Measurements from ENCODE around the gene NAA38. TPM values are rescaled to one million over a fixed set of nuclear protein-coding genes. Genes with fewer than 3 reads are reported as not detected.
A peak's percentile ranks its signal among the peaks of the same experiment; 100 is the strongest.

The NAA38 gene
- total and polyA plus RNA-seq, 7 donors: 60.8 to 148 (median 95.4) TPM

DNA sequence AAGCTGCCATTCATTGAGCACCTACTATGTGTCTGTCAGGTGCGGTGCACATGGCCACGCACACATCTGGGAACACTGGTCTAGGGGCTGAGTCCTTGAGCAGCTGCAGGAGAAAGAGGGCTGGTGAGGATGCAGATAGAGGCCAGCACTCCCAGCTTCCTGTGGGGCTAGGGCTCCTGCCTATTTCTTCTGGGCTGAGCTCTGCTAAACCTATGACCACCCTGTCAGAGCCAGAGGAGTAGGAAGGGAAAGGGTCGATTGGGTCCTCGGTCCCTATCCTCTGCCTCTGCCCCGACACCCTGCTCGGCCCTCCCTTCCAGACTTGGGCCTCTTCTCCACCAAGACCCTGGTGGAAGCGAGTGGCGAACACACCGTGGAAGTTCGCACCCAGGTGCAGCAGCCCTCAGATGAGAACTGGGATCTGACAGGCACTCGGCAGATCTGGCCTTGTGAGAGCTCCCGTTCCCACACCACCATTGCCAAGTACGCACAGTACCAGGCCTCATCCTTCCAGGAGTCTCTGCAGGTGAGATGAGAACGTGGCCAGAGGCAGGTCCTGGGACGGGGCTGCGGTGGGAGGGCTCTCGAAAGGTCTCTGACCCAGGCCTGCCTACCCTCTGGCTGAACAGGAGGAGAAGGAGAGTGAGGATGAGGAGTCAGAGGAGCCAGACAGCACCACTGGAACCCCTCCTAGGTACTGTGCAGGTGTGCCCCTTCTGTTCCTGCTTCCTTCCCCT lies 6.5 kb downstream of the NAA38 start:
- Histone ChIP-seq H3K36me3 (ENCODE audit: insufficient read depth in 1 of 2, low read depth in 1 of 2) (peaks cover 10 to 82% of the 10 kb centered on the region in 2 donors), H3K4me3 (peak overlapping the region; percentile 22)

DNA sequence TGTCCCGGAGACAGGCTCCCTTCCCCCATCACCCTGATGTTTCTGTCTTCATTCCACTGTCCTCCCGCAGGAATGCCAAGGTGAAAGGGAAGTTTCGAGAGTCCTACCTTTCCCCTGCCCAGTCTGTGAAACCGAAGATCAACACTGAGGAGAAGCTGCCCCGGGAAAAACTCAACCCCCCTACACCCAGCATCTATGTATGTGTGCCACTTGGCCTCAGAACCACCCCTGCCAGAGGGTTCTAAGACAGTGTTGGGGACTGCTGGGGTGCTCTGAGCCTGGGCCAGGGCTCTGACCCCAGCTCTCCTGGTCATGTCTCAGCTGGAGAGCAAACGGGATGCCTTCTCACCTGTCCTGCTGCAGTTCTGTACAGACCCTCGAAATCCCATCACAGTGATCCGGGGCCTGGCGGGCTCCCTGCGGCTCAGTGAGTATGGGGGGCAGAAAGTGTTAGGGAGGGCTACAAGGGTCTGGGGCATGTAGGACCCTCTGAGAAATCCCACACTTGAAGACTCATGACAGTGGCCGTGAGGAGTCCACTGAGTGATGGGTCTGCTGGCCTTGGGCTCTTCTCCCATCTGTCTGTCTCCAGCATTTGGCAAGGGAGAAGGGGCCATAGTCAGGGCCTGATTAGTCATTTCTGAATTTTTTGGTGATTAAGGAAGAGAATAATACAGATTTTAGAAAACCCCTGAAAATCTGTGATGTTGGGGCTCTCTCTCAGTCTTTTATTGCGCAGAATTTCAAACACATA lies 7.4 kb downstream of the NAA38 start:
- Histone ChIP-seq H3K27me3 (ENCODE audit: insufficient read depth in 3 of 3, low read length in 2 of 3) (no peaks in the 10 kb centered on the region), H3K36me3 (ENCODE audit: insufficient read depth in 1 of 2, low read depth in 1 of 2) (peaks cover 10 to 91% of the 10 kb centered on the region in 2 donors), H3K4me3 (no peak overlapping the region), H3K27ac (no peak overlapping the region), H3K9me3 (no peaks in the 10 kb centered on the region), H3K4me1 (peaks cover 16% of the 10 kb centered on the region)
- TF ChIP-seq, protein P1, sequence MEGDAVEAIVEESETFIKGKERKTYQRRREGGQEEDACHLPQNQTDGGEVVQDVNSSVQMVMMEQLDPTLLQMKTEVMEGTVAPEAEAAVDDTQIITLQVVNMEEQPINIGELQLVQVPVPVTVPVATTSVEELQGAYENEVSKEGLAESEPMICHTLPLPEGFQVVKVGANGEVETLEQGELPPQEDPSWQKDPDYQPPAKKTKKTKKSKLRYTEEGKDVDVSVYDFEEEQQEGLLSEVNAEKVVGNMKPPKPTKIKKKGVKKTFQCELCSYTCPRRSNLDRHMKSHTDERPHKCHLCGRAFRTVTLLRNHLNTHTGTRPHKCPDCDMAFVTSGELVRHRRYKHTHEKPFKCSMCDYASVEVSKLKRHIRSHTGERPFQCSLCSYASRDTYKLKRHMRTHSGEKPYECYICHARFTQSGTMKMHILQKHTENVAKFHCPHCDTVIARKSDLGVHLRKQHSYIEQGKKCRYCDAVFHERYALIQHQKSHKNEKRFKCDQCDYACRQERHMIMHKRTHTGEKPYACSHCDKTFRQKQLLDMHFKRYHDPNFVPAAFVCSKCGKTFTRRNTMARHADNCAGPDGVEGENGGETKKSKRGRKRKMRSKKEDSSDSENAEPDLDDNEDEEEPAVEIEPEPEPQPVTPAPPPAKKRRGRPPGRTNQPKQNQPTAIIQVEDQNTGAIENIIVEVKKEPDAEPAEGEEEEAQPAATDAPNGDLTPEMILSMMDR (IDR thresholded peaks at IDR 0.05): no peak
- WGBS, 3 donors: 77 to 84% (median 81%) methylated on average over 12 of the region's 12 CpGs
- DNase-seq (no peak), ATAC-seq (no peak)
- intact Hi-C loops (cut with DNase I): loop anchor here (2.0 to 10.0 kb wide), 4 partner anchors 15 to 225 kb away; partner anchors contain the start of genes KDM6B (in 1 of the 2) and SAT2 (in 1 of the 2)

More for the DNA sequence above, 6.5 kb downstream of the NAA38 start:
- ATAC-seq (peak in 1 of 4 donors; percentile 1), DNase-seq (peak in 1 of 2 donors; percentile 52)
- H3K27me3 ChIP-seq (ENCODE audit: insufficient read depth in 3 of 3, low read length in 2 of 3): no peaks in the 10 kb centered on the region
- intact Hi-C loops (cut with DNase I): loop anchor here (2.0 to 5.0 kb wide), 3 partner anchors 16 to 109 kb away; partner anchors contain the start of gene KDM6B (in 1 of the 2)
- H3K9me3 ChIP-seq: no peaks in the 10 kb centered on the region
- H3K27ac ChIP-seq: peak overlapping the region; percentile 16
- H3K4me1 ChIP-seq: peaks cover 13% of the 10 kb centered on the region
- 85 to 88% (median 87%) methylated on average over 17 of the region's 17 CpGs for WGBS, 3 donors
- TF ChIP-seq, protein P1 (IDR thresholded peaks at IDR 0.05): no peak

DNA sequence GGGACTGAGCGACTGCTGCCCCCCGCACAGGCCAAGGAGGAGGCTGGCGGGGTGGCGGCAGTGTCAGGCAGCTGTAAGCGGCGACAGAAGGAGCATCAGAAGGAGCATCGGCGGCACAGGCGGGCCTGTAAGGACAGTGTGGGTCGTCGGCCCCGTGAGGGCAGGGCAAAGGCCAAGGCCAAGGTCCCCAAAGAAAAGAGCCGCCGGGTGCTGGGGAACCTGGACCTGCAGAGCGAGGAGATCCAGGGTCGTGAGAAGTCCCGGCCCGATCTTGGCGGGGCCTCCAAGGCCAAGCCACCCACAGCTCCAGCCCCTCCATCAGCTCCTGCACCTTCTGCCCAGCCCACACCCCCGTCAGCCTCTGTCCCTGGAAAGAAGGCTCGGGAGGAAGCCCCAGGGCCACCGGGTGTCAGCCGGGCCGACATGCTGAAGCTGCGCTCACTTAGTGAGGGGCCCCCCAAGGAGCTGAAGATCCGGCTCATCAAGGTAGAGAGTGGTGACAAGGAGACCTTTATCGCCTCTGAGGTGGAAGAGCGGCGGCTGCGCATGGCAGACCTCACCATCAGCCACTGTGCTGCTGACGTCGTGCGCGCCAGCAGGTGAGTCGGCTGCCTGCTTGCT lies 8.1 kb downstream of the NAA38 start:
- Histone ChIP-seq H3K27me3 (ENCODE audit: insufficient read depth in 3 of 3, low read length in 2 of 3) (no peaks in the 10 kb centered on the region), H3K9me3 (no peaks in the 10 kb centered on the region), H3K36me3 (ENCODE audit: insufficient read depth in 1 of 2, low read depth in 1 of 2) (peaks cover 10 to 88% of the 10 kb centered on the region in 2 donors), H3K27ac (no peak overlapping the region), H3K4me3 (no peak overlapping the region), H3K4me1 (peaks cover 17% of the 10 kb centered on the region)
- WGBS, 3 donors: 83 to 90% (median 84%) methylated on average over 25 to 35 of the region's 35 CpGs
- TF ChIP-seq, protein P1 (IDR thresholded peaks at IDR 0.05): no peak
- ATAC-seq (no peak), DNase-seq (peak in 1 of 2 donors; percentile 58)
- intact Hi-C loops (cut with DNase I): loop anchor here in 1 of 2 donors (10.0 kb wide), 1 partner anchor 224 kb away; the partner anchor contains the start of gene SAT2

DNA sequence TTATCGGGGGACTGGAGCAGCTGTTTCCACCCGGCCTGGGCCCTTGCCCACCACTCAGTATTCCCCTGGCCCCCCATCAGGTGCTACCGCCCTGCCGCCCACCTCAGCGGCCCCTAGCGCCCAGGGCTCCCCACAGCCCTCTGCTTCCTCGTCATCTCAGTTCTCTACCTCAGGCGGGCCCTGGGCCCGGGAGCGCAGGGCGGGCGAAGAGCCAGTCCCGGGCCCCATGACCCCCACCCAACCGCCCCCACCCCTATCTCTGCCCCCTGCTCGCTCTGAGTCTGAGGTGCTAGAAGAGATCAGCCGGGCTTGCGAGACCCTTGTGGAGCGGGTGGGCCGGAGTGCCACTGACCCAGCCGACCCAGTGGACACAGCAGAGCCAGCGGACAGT lies 8.6 kb downstream of the NAA38 start:
- no peak for ATAC-seq
- intact Hi-C loops (cut with DNase I): loop anchor here in 1 of 2 donors (10.0 kb wide), 1 partner anchor 224 kb away; the partner anchor contains the start of gene SAT2

More for the DNA sequence above, 8.6 kb downstream of the NAA38 start:
- DNase-seq: peak in 1 of 2 donors; percentile 50
- H3K4me1 ChIP-seq: peaks cover 17% of the 10 kb centered on the region
- H3K27ac ChIP-seq: no peak overlapping the region
- no peaks in the 10 kb centered on the region for H3K27me3 ChIP-seq (ENCODE audit: insufficient read depth in 3 of 3, low read length in 2 of 3)
- H3K36me3 ChIP-seq (ENCODE audit: insufficient read depth in 1 of 2, low read depth in 1 of 2): peaks cover 9 to 82% of the 10 kb centered on the region in 2 donors
- no peaks in the 10 kb centered on the region for H3K9me3 ChIP-seq
- 85 to 89% (median 87%) methylated on average over 19 to 21 of the region's 21 CpGs for WGBS, 3 donors
- H3K4me3 ChIP-seq: no peak overlapping the region
- TF ChIP-seq, protein P1 (IDR thresholded peaks at IDR 0.05): no peak
